Testis (tissue), 3 donors: ENCODE data around the gene DLG1. TPM values are rescaled to one million over a fixed set of nuclear protein-coding genes. Genes with fewer than 3 reads are reported as not detected.

Experiments used
- DNase-seq: peaks from one replicate; pipeline ENCODE4 v3.0.0-alpha.2; 2019
- H3K27ac ChIP-seq, 2 donors: fragments of 200-600 bp; sonication (generic); one replicate each; pipeline ENCODE4 v1.5.1; 2019
- H3K27me3 ChIP-seq: fragments of 200-600 bp; sonication (generic); one replicate; pipeline ENCODE4 v1.5.1; 2019
- H3K36me3 ChIP-seq: fragments of 200-600 bp; sonication (generic); one replicate; pipeline ENCODE4 v1.5.1; 2017; ENCODE audit warnings: low read depth; ENCODE audit errors: missing control alignments
- H3K4me1 ChIP-seq: fragments of 200-600 bp; sonication (generic); one replicate; pipeline ENCODE4 v1.5.1; 2019
- H3K4me3 ChIP-seq, 2 donors: fragments of 200-600 bp; sonication (generic); one replicate each; pipeline ENCODE4 v1.5.1; 2017 to 2019
- H3K9me3 ChIP-seq: fragments of 200-600 bp; sonication (generic); one replicate; pipeline ENCODE4 v1.5.1; 2017
- CTCF ChIP-seq, 3 experiments: fragments of 450-650 bp in 2 of 3; fragments of 200-600 bp in 1 of 3; sonication (generic) in 1 of 3; IDR thresholded peaks; one replicate each; pipeline ENCODE4 v1.5.1; 2016 to 2019; ENCODE audit warnings: antibody characterized with exemption in 3 of 3, mild to moderate bottlenecking in 2 of 3, moderate library complexity in 1 of 3
- POLR2A ChIP-seq: fragments of 450-650 bp; IDR thresholded peaks from one replicate; pipeline ENCODE4 v1.6.1; 2017; ENCODE audit warnings: antibody characterized with exemption, mild to moderate bottlenecking, moderate library complexity
- WGBS, 2 donors: methylation state at CpG; one replicate each; pipeline ENCODE4 v1.1.5; 2018; 5-methylcytosine and 5-hydroxymethylcytosine counted together
- intact Hi-C: fragments of 100-400 bp; cut with DNase I; formaldehyde crosslinking; loops from one replicate; pipeline ENCODE4 v1.15.1; 2023; ENCODE audit warnings: low total_unique reads
- polyA plus RNA-seq: library from polyadenylated mRNA; stranded (reverse); fragments of 350-450 nt; fragmentation: Illumina TruSeq; extraction: RNeasy Lipid Tissue Mini Kit (QIAGEN cat#74804); gene quantifications from one replicate; pipeline ENCODE4 v1.2.3, GENCODE V29; 2014; ENCODE audit warnings: low read depth, low replicate concordance; ENCODE audit not compliant: insufficient read depth
- total RNA-seq, 2 donors: library from RNA; depleted of rRNA; stranded (reverse); fragments of >200 nt; gene quantifications; one replicate each; pipeline ENCODE4 v1.2.3, GENCODE V29; 2016

DLG1 gene
- total and polyA plus RNA-seq, 3 donors from 2014 or later = 37.4 to 99.4 (median 99.3) TPM

DNA sequence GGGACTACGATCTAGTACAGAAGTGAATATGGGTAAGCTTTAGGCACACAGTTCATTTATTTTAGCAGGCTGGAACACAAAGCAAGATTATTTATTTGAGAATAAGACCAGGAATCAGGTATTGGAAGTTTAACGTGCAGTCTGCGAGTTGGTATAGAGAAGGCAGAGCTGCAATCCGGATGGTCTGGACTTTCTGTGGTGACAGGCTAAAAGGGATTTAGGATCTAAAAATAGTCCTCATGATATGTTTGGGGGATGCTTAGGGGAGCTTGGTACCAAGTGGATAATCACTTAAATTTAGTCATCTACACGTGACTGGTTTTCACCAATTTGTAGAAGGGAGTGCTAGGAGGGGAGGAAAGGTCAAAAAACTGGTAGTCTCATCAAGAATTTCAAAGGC, 119.4 kb downstream of the DLG1 start:
- WGBS, 2 donors = 86 to 94% methylated on average over 5 of the region's 5 CpGs
- H3K36me3 ChIP-seq = no peaks in the 10 kb centered on the region
- H3K9me3 ChIP-seq = no peaks in the 10 kb centered on the region
- H3K27me3 ChIP-seq = no peaks in the 10 kb centered on the region
- no peaks in the 10 kb centered on the region for H3K4me1 ChIP-seq
- intact Hi-C loops = no loop called here
- TF ChIP-seq POLR2A = no peak
- no peak for TF ChIP-seq CTCF (IDR thresholded peaks at IDR 0.05)
- no peak overlapping the region for H3K27ac ChIP-seq
- no peak overlapping the region for H3K4me3 ChIP-seq
- no peak for DNase-seq

DNA sequence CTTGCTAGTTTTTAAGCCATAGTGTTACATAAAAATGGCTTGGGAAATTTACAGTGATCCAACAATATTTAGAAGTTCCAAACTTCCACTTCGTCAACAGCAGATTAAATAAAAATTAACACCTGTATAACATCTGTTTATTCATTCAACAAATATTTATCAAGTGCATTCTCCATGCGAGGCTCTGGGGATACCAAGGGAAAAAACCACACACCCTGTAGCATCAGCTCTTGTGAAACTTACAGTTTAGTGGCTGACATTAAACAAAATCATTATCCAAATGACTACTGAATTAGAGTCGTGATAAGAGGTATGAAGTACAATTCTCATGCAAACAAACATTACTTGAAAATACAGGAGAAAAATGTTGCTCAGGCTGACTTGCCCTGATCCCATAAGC, 122.9 kb downstream of the DLG1 start:
- intact Hi-C loops = no loop called here
- 79% methylated on average over 3 of the region's 3 CpGs for WGBS, 2 donors

GRCh38 chr3:197174927-197175326, 123.5 kb downstream of the DLG1 start:
- Histone ChIP-seq H3K27ac (no peak overlapping the region), H3K4me3 (no peak overlapping the region), H3K36me3 (no peaks in the 10 kb centered on the region), H3K27me3 (no peaks in the 10 kb centered on the region), H3K9me3 (no peaks in the 10 kb centered on the region), H3K4me1 (no peaks in the 10 kb centered on the region)
- intact Hi-C loops = no loop called here
- WGBS, 2 donors = 86 to 95% methylated on average over 3 of the region's 3 CpGs
- no peak for TF ChIP-seq CTCF (IDR thresholded peaks at IDR 0.05)
- no peak for TF ChIP-seq POLR2A
- DNase-seq = no peak

More for the DNA sequence above, 122.9 kb downstream of the DLG1 start:
- H3K4me3 ChIP-seq = no peak overlapping the region
- DNase-seq = no peak
- no peak for TF ChIP-seq POLR2A
- TF ChIP-seq CTCF (IDR thresholded peaks at IDR 0.05) = no peak
- no peaks in the 10 kb centered on the region for H3K27me3 ChIP-seq
- H3K27ac ChIP-seq = no peak overlapping the region
- no peaks in the 10 kb centered on the region for H3K4me1 ChIP-seq
- H3K36me3 ChIP-seq = no peaks in the 10 kb centered on the region
- H3K9me3 ChIP-seq = no peaks in the 10 kb centered on the region

DNA sequence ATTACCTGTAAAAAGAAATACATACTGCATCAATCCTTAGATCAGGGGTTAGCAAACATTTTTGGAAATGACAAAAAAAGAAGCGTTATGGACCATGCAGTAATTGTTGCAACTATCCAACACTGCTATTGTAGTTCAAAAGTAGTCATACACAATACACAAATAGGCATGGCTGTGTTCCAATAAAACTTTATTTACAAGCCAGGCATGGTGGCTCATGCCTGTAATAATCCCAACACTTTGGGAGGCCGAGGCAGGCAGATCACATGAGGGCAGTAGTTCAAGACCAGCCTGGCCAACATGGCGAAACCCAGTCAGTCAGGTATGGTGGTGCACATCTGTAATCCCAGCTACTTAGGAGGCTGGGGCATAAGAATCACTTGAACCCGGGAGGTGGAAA, 124.8 kb downstream of the DLG1 start:
- Histone ChIP-seq H3K27me3 (no peaks in the 10 kb centered on the region), H3K36me3 (no peaks in the 10 kb centered on the region), H3K4me3 (no peak overlapping the region), H3K4me1 (no peaks in the 10 kb centered on the region), H3K27ac (no peak overlapping the region), H3K9me3 (no peaks in the 10 kb centered on the region)
- TF ChIP-seq CTCF (IDR thresholded peaks at IDR 0.05) = no peak
- 85 to 95% methylated on average over 4 of the region's 4 CpGs for WGBS, 2 donors
- intact Hi-C loops = no loop called here
- no peak for DNase-seq

DNA sequence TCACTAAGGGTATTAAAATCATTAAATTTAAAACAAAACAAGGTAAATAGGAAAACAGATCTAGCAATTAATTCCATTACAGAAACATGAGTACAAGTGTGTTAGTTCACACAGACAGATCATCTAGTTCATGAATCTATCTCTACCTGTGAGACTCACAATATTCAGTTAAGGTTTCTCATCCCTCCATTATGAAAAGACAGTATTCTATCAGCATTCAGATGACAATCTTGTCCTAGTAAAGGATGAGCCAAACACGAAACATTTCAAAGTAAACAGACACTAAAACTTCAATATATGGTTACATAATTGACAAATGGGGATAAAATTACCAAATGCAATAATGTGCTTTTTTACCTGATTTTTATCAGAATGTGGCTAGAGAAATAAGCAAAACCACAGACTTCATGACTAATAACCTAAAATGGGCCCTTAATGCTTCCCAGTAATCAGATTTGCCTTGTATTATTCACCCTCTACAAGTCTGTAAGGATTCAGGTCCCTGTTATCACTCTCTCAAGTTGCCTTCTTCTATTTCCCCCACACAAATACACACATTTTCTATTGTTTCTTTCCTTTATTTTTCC, 126.8 kb downstream of the DLG1 start:
- TF ChIP-seq CTCF (IDR thresholded peaks at IDR 0.05) (no peak), POLR2A (no peak)
- intact Hi-C loops = no loop called here
- no peak overlapping the region for H3K27ac ChIP-seq
- no peaks in the 10 kb centered on the region for H3K36me3 ChIP-seq
- DNase-seq = no peak
- WGBS, 2 donors = 0 to 89% methylated on average over 1 of the region's 1 CpG
- H3K27me3 ChIP-seq = no peaks in the 10 kb centered on the region
- H3K4me3 ChIP-seq = no peak overlapping the region
- no peaks in the 10 kb centered on the region for H3K9me3 ChIP-seq
- H3K4me1 ChIP-seq = no peaks in the 10 kb centered on the region
